DMS153 treated with DMSO at 0.1 percent for 48 hours (cell line): ENCODE results near the gene GGTLC2.
"Not testable (repeated sequence)": the region's sequence is repeated elsewhere in the genome, so short reads cannot be mapped to it uniquely, and the experiment has no call there.

ENCODE experiments used
- DNase-seq: peaks from one replicate; lab custom pipeline; 2025; ENCODE audit not compliant: unreplicated experiment; lab: John Stamatoyannopoulos, UW

GGTLC2 gene

DNA sequence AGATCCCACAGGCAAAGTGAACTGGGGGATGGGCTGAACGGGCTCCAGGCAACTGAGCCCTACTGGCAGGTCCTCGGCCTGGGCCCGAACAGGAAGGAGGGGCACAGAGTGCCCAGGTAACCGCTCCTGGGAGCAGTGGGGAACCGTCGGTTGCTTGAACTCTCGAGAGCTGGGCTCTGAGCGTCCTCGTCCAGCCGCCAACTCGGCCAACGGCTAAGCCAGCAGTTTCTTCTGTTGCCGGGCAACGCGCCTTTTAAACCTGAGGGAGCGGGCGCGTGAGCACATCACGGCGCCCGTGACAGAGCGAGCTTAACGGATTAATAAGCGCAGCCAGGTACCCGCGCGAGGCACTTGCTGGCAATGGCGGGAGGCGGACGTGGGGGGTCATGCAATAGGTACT lies at the start of gene GGTLC2:
GGTLC2 (plus strand) TSS at position 301 of the 400 bp plus-strand sequence. CDS start 1,732 bp downstream, outside the sequence.
- not testable (repeated sequence) for DNase-seq

DNA sequence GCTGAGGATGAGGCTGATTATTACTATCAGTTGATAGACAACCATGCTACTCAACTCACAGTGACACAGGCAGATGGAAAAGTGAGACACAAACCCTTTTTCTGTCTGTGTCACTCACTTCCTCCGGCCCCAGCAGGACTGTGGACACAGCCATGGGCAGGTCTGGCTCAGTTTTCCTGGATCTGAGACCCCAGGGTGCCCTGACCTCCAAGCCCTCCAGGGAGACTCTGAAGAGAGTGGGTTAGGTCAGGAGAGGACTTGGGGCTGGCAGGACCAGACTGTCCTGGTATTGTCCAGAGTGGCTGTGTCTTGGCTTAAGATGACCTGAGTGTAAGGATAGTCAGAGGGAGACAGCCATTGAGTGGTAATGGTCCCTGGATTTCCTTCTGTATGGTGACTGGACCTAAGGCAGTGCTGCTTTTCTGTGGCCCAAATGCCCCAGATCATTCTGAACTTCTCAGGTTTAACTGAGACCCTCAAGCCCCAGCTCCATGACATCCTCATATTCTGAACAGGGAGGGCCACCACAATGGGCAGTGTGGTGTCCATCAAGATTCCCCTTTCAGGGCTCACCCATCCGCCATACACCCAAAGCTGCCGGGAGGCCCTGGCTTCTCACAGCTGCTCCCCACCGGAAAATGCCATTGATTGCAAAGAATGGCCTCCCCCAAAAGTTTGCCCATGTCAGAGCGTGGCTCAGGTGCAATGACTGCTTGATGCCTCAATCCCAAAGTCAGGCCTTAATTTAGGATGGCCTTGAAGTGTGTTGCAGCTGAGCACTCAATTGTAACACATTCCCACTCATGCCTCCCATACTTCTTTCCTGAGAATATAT lies 49.2 kb upstream of the GGTLC2 start:
- DNase-seq = no peak

DNA sequence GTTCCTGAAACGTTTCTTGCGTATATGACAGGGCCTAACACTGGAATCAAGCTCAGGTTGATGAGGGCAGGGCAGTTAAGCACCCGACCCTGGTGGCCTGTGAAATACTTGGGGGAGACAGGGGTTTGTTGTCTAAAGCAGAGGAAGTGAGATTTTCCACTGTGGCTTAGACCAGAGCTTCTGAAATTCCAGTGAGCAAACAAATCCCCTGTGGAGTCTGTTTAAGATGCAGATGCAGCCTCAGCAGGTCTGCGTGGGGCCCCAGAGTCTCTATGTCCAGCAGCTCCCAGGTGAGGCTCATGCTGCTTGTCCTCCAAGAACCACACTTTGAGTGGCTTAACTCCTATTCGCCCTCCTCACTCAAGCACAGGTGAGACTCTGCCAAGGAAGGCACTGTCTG lies 46.3 kb upstream of the GGTLC2 start:
- no peak for DNase-seq

DNA sequence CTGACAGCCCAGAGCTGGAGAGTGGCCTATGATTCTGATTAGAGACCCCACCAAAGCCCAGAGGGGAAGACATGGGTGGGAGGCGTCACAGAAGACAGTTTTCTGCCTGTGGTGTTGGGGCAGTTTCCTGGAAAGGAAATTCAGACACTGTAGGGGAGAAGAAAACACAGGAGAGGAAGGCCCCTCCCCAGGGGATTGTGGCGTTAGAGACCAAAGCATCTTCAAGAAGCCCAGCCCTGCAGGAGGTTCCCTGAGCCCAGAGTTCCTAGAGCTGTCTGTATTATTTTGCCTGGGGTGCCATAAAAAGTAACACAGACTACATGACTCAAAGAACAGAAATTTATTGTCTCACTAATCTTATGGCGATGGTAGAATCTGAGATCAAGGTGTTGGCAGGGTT lies 45.2 kb upstream of the GGTLC2 start:
- DNase-seq = no peak

DNA sequence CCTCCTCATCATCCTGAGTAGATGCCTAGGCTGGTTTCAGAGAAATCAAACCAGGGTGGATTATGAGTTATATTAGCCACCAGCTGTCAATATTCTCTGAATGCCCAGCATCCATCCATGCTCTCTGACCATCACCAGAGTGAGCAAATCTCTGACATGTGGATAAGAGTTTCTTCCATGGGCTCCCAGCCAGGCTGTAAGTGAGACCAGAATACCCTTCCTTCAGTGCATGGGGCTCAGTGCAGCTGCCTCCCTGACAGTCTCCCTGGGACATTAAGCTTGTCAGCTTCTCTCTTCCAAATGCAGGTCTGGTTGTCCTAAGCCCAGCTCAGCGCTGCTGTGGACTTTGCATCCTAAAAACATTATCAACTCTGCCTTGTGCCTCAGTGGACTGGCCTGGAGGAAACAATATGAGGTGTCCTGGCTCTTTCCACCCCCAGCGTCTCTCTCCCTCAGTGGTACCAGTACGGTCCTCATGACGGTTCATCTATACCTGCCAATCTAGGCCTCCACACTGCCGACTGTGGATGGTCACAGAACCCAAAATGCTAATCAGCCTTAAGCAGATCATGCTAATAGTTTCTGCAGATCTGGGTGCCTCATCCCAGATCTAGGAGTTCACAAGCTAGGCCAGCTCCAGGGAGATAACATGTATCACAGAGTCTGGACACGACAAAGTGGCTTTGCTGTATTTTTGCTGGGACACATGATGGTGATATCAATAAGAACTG lies 43.7 kb upstream of the GGTLC2 start:
- DNase-seq = no peak

DNA sequence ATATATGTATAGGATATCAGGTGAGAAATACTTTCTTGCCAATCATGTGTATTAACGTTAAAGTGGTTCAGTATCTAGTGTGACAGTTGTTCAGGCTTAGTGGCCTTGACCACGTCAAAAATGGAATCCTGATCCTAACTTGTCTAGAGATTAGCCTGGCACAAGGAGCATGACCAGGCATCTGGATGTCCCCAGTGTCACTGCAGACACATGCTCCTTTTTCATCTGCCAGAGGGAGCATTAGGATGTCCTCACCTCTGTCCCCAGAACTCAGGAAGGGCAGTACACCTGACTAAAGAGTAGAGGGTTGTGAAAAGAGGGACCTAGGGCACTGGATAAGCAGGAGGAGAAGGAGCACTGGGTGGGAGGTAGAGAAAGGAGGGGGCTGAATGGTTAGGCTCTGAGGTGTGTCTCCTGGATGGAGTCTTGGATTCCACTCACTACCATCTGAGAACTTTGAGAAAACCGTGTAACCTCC lies 40.9 kb upstream of the GGTLC2 start:
- no peak for DNase-seq

DNA sequence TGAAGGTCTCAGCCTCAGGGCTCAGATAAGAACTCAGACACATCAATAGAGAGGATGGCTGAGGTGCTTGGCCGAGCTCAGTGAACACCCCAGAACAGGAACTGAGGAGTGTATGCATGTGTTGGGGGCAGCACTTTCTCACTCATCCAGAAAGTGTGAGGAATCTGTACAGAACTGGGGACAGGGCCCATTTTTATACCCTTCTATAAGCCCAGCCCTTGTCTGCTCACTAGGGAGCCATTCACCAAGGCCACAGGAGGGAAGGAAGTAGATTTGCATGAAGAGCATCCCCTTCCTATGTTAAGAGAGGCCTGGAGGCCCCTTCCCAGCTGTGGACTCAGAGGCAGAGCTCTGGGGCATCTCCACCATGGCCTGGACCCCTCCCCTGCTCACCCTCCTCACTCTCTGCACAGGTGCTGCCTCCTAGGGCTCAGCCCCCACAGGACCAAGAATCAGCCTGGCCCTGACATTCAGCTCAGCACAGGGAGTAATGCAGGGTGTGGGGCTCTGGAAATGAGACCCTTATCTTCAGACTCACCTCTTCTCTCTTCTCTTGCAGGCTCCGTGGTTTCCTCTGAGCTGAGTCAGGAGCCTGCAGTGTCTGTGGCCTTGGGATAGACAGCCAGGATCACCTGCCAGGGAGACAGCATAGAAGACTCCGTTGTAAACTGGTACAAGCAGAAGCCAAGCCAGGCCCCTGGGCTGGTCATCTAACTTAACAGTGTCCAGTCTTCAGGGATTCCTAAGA lies 39.9 kb upstream of the GGTLC2 start:
- DNase-seq = no peak

DNA sequence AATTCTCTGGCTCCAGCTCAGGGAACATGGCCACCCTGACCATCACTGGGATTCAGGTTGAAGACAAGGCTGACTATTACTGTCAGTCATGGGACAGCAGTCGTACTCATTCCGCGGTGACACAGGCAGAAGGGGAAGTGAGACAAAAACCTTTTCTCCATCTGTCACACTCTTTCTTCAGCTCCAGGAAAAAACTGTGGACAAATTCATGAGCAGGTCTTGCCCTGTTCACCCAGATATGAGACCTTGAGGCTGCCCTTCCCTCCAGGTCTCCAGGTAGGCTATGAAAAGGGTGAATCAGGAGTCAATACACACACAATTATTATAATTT lies 39.4 kb upstream of the GGTLC2 start:
- DNase-seq = no peak

DNA sequence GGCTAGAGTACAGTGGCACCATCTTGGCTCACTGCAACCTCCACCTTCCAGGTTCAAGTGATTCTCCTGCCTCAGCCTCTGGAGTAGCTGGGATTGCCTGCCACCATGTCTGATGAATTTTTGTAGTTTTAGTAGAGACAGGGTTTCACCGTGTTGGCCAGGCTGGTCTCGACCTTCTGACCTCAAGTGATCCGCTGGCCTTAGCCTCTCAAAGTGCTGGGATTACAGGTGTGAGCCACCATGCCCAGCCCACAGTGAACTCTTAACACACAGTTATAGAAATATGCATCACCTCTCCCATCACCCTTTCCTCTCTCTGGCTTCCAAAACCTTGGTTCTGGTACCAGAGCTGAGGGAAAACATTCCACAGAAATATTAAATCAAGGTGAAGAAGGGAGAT lies 36.4 kb upstream of the GGTLC2 start:
- DNase-seq = not testable (repeated sequence)

DNA sequence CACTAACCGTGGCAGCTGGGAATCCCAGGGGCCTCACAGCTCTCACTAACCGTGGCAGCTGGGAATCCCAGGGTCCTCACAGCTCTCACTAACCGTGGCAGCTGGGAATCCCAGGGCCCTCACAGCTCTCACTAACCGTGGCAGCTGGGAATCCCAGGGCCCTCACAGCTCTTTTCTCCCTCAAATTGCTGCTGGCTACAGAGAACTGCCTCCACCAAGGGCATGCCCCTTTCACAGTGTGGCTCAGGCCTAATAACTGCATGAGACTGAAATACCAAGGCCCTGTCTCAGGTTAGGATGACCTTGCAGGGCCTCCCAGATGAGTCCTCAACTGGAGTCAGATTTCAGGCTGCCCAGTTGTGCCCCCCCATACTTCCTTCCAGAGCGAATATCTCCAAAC lies 35.1 kb upstream of the GGTLC2 start:
- no peak for DNase-seq

DNA sequence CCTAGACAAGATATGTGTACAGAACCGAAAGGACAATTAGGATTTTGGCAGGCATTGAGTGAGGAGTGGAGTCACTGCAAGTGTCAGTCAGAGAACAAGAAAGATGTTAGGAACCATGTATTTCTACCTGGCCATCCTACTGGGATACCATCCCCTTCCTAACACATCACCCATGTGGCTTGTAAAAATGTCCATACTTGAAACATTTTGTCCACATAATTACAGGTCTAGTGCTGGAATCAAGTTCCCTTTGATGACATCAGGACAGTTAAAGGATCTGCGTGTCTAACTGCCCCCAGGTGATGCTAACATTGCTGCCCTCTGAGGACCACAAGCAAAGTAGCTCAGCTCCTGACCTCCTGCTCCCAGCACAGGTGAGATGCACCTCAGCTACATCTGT lies 31.9 kb upstream of the GGTLC2 start:
- no peak for DNase-seq

DNA sequence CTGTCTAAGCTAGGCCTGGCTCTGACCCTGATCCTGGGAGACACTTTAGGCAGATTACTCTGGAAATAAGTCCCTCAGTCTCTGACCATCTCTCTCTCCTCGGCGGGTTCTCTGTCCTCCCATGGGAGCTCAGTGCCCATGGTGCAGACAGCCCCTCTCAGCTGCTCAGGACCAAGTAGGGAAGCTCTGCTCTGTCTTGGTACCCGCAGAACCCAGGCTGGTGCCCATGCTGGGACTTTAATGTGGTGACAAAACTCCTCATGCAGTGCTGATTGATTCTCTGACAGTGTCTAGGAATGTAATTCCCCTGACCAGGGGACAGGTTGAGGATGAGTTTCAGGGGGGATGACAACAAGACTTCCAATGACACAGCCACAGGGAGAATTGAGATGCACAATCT lies 30.3 kb upstream of the GGTLC2 start:
- no peak for DNase-seq

DNA sequence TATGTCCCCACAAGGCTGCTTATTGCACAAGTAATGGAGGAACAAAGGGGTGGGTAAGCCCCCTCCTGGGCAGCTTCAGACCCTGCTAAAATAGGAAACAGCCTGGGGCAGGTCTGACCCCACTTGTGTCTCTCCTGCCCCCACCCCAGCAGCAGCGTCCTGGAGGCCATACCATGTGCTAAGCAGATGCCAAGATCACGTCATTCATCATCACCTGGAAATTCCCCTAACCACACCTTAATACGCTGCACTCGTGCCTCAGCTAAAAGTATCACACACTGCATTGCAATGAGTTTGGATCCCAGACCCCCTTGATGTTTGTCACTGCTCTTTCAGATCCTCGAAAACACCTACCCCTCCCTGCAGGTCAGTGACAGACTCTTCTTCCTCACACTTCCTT lies 27.8 kb upstream of the GGTLC2 start:
- DNase-seq = no peak

DNA sequence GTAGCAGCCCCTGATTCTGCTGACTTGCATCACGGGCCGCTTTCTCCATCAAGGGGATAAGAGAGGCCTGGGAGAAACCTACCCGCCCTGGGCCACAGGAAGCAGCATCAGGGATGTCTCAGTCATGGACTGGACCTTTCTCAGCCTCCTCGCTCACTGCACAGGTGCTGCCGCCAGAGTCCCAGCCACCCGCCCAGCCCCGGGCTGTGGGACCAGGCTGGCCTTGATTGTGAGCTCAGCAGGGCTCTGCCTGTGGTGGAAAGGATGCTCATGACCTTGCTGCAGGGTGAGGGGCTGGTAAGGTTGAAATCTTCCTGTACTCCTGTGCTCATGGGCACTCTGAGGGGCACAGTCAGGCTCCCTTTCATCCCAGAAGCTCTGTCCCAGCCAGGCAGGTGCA lies 26.0 kb upstream of the GGTLC2 start:
- no peak for DNase-seq

DNA sequence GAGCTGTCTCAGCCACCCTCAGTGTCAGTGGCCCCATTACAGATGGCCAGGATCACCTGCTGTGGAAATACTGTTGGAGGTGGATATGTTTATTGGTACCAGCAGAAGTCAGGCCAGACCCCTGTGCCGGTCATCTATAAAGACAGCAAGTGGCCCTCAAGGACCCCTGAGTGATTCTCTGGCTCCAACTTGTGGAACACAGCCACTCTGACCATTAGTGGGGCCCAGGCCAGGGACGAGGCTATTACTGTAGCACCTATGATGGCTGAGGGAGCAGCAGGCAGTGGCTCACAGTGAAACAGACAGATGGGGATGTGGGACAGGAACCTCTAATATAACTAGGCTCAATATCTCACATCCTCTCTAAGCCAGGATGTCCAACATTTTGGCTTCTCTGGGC lies 25.5 kb upstream of the GGTLC2 start:
- DNase-seq = no peak

DNA sequence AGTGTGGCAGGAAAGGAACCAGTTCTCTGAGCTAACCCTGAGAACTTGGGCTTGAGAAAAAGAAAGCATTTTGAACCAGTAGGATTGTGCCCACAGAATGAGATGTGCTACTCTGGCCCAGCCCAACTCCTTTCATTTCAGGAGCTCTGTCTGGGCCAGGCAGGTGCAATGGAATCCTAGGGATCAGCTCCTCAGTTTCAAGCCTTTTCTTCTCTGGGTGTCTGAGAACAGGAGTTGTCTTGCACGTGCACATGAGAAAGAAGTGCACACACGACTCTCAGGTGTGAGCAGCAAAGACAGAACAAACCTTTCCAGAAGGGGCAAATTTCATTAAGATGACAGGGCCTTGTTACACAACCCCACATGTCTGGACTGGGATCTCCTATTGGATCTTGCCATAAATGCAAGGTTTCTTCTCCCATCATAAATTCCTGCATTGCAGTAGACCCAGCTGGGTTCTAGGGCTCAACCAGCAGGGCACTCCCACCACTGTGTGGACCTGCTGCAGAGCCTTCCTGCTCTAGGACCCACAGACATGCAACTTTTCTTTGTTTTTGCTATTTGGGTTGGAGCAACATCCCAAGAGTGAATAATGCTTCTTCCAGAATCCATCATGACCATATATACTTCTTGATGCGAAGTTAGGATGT lies 24.5 kb upstream of the GGTLC2 start:
- DNase-seq = no peak

DNA sequence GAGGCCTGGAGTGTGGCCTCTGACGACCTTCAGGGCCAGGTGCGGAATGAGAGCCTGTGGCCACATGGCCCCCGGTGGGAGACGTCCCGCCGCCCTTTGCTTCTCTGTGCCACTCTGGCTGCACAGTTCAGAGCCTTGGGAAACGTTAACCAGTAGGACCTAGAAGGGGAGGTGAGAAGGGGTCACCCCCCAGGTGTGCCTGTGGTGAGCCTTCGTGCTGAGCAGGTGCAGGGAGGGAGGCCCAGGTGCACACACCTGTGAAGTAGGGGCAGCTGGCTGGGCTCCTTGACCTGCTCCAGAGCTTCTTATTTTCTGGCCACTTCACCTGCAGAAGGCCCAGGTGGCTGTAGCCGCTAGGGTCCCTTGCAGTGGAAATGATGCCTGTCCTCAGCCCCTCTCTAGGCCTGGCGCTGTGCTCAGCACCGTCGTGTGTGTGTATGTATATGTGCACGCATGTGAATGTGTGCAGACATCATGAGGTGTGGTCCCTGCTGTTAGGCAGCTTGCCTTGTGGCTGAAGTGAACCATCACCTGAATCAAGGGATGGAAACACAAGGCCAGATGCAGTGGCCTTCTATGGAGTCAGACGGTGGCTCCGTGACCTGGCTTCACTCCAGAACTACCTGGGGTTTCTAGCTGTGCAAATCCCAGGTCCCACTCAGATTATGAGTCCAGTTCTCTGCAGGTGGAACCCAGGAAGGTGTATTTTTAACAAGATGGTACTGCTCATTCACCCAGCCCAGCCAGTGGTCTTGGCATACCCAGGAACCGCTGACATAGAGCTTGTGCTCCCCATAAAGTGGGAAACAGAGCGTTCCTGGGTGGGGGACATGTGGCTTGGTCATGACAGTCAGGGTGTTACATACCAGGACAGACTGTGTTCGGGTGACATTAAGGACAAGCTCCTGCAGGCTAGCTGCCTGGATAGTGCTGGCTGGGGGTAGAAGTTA lies 15.6 kb upstream of the GGTLC2 start:
- not testable (repeated sequence) for DNase-seq

DNA sequence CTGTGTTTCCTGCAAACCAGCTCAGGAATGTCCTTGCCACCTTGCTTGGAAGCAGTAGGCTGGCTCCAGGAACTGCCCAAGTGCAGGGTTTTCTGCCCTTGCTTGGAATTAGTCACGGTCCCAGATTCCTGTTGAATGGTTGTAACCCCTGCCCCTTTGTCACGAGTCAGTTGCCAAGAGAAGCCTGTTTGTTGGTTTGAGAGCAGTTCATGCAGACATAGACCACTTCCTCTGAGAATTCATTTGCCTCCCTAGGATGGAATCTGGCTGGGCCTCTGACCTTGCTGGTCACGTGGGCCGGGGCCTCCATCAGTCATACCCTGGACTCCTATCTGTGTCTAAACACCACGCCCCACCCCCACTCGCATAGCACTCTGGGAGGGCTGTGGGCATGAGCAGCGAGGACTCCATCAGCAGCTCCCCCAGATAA lies 13.2 kb upstream of the GGTLC2 start:
- not testable (repeated sequence) for DNase-seq

DNA sequence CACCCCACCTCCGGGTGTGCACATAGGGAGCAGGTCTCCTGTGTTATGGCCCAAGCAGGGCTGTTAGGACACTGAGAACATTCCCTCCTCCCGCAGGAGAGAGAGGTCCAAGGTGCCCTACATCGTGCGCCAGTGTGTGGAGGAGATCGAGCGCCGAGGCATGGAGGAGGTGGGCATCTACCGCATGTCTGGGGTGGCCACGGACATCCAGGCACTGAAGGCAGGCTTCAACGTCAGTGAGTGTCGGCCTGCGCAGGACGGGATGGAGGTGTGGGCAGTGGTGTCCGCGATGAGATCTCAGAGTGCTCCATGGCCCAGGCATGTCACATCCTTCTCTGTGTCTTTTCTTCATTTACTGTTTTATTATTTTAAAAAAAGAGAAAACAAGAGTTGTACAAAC lies 12.2 kb upstream of the GGTLC2 start:
- not testable (repeated sequence) for DNase-seq

DNA sequence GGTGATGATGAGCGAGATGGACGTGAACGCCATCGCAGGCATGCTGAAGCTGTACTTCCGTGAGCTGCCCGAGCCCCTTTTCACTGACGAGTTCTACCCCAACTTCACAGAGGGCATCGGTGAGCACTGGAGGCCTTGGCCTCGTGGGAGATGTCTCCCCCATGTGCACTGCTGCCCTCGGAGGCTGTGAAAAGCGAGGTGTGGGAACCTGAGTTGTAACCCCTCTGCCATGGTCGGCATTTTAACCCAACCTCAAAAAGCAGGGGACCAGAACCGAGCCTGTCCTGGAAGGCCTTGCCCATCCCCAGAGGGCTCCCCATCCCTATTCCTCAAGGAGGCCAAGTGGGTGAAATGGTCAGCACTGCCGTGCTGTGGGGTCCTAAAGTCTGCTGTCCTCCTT lies 10.9 kb upstream of the GGTLC2 start:
- DNase-seq = not testable (repeated sequence)
